GM12878 (cell line): Measurements from ENCODE around the gene LRP5. TPM values are rescaled to one million over a fixed set of nuclear protein-coding genes. Genes with fewer than 3 reads are reported as not detected.
"Not testable (repeated sequence)": the region's sequence is repeated elsewhere in the genome, so short reads cannot be mapped to it uniquely, and the experiment has no call there.

Source experiments
- ATAC-seq: fragments of 200-7000 bp; cut with Tn5 transposase; 3 replicates; pipeline ENCODE4 v1.9.1; 2020; ENCODE audit warnings: mild to moderate bottlenecking, moderate library complexity
- BruUV-seq: library from RNA; stranded (reverse); fragments of 400-500 nt; replicated peaks from 2 replicates; lab custom pipeline; 2021; lab: Mats Ljungman, UMichigan
- CTCF ChIA-PET: fragments of 300-600 bp; sonication (Branson Sonifier 250); formaldehyde crosslinking; extraction: SDS; loops from one replicate; lab custom pipeline; 2021; ENCODE audit warnings: inconsistent platforms; lab: Yijun Ruan, JAX
- POLR2A ChIA-PET: fragments of 350-600 bp; formaldehyde crosslinking; extraction: SDS; loops from one replicate; lab custom pipeline; 2021; ENCODE audit warnings: inconsistent platforms; lab: Charles Lee
- RAD21 ChIA-PET: fragments of 300-600 bp; sonication (Branson Sonifier 250); formaldehyde crosslinking; loops from one replicate; lab custom pipeline; 2023; ENCODE audit warnings: antibody characterized with exemption; ENCODE audit not compliant: unreplicated experiment; lab: Charles Lee
- SMC1A ChIA-PET: fragments of 300-600 bp; sonication (Branson Sonifier 250); formaldehyde crosslinking; loops from one replicate; lab custom pipeline; 2023; ENCODE audit not compliant: unreplicated experiment, uncharacterized antibody; lab: Charles Lee
- DNase-seq: peaks from one replicate; pipeline ENCODE4 v3.0.0-alpha.2; 2011; ENCODE audit warnings: low read depth, low spot score
- FAIRE-seq: peaks from 3 replicates; lab custom pipeline; 2011; peaks lifted over from hg19 to GRCh38; lab: Jason Lieb, UNC
- H2AFZ ChIP-seq: 2 replicates; pipeline ENCODE4 v1.6.0; 2011; ENCODE audit warnings: low read depth, low read length, control low read depth; ENCODE audit not compliant: control insufficient read depth
- H3K27ac ChIP-seq: 2 replicates; pipeline ENCODE4 v1.5.1; 2011; ENCODE audit warnings: control low read depth; ENCODE audit not compliant: control insufficient read depth, insufficient read depth
- H3K27me3 ChIP-seq, 2 experiments: replicated peaks in 1 of 2; 2 replicates each; pipeline versions ENCODE4 v1.6.0 to v1.6.1; 2011; ENCODE audit warnings: low read length in 1 of 2; ENCODE audit not compliant: control insufficient read depth in 2 of 2, insufficient read depth in 2 of 2
- H3K36me3 ChIP-seq, 2 experiments: 2 replicates each; pipeline ENCODE4 v1.5.1; 2011; ENCODE audit warnings: low read length in 1 of 2; ENCODE audit not compliant: control insufficient read depth in 2 of 2, insufficient read depth in 2 of 2
- H3K4me1 ChIP-seq: 2 replicates; pipeline ENCODE4 v1.6.1; 2011; ENCODE audit warnings: mild to moderate bottlenecking, low read length, moderate library complexity, mixed read lengths; ENCODE audit not compliant: control insufficient read depth, insufficient read depth
- H3K4me2 ChIP-seq: 2 replicates; pipeline ENCODE4 v1.6.0; 2011; ENCODE audit warnings: control low read depth; ENCODE audit not compliant: control insufficient read depth, insufficient read depth
- H3K4me3 ChIP-seq: fragments of 200-600 bp; sonication (generic); 2 replicates; pipeline ENCODE4 v1.5.1; 2016
- H3K79me2 ChIP-seq: 2 replicates; pipeline ENCODE4 v1.6.0; 2011; ENCODE audit warnings: low read length; ENCODE audit not compliant: control insufficient read depth, insufficient read depth
- H3K9ac ChIP-seq: 2 replicates; pipeline ENCODE4 v1.8.0; 2011; ENCODE audit warnings: low read length, control low read depth, mixed read lengths; ENCODE audit not compliant: control insufficient read depth, insufficient read depth
- H3K9me3 ChIP-seq: replicated peaks from 3 replicates; pipeline ENCODE4 v1.5.1; 2011; ENCODE audit warnings: mild to moderate bottlenecking, low read length; ENCODE audit not compliant: control insufficient read depth, insufficient read depth
- H4K20me1 ChIP-seq: 2 replicates; pipeline ENCODE4 v1.6.0; 2011; ENCODE audit not compliant: control insufficient read depth, insufficient read depth
- RAD21 ChIP-seq: IDR thresholded peaks from 2 replicates; pipeline ENCODE4 v1.6.1; 2011; ENCODE audit warnings: mild to moderate bottlenecking, low read depth, low read length, moderate library complexity; ENCODE audit not compliant: insufficient read depth
- SMC3 ChIP-seq: IDR thresholded peaks from 2 replicates; pipeline ENCODE4 v1.6.1; 2011; ENCODE audit warnings: low read length, improper control_type of control experiment, borderline replicate concordance
- WGBS: methylation state at CpG from one replicate; pipeline ENCODE4 v1.1.6; 2016; ENCODE audit warnings: low lambda C conversion rate; ENCODE audit not compliant: insufficient replicate concordance, insufficient coverage; ENCODE audit errors: missing lambda C conversion rate; 5-methylcytosine and 5-hydroxymethylcytosine counted together
- in situ Hi-C: fragments of 300-500 bp; cut with MboI; formaldehyde crosslinking; loops from 9 replicates; pipeline ENCODE4 v1.14.3; 2018; ENCODE audit warnings: mixed read lengths
- intact Hi-C: fragments of 100-400 bp; cut with micrococcal nuclease; formaldehyde crosslinking; loops from one replicate; pipeline ENCODE4 v1.14.2; 2022; ENCODE audit not compliant: unreplicated experiment
- polyA plus RNA-seq, 11 experiments: library from polyadenylated mRNA; depleted of rRNA in 4 of 11; unstranded in 6 of 11; stranded (reverse) in 5 of 11; fragments of >200 nt; fragmentation: Nextera tagmentation in 4 of 11; fragmentation: Illumina TruSeq in 1 of 11; extraction: Ambion mirVana in 4 of 11; extraction: Trizol in 1 of 11; gene quantifications; 1 replicate in 1 of 11; 2 replicates in 10 of 11; pipeline versions ENCODE4 v1.2.1 to v1.2.3, GENCODE V29; 2011 to 2016; ENCODE audit warnings: inconsistent platforms in 2 of 11, missing spikeins in 2 of 11, low read depth in 1 of 11
- total RNA-seq, 4 experiments: library from RNA; depleted of rRNA in 3 of 4; stranded (reverse); fragments of >200 nt in 3 of 4; fragmentation: Illumina TruSeq in 1 of 4; extraction: Trizol in 1 of 4; gene quantifications; 2 replicates each; pipeline versions ENCODE4 v1.2.1 to v1.2.3, GENCODE V29; 2013 to 2021
- TF ChIP-seq, protein P1 (sequence below), 3 experiments: IDR thresholded peaks in 2 of 3; conservative IDR thresholded peaks in 1 of 3; 2 replicates each; pipeline ENCODE4 v1.5.1; 2011; ENCODE audit warnings: low read depth in 3 of 3, low read length in 3 of 3, mild to moderate bottlenecking in 3 of 3, control low read depth in 2 of 3, moderate library complexity in 2 of 3, inconsistent platforms in 1 of 3, mixed read lengths in 1 of 3; ENCODE audit not compliant: control insufficient read depth in 2 of 3, insufficient read depth in 1 of 3; ENCODE audit errors: extremely low read depth in 1 of 3
- TF ChIP-seq, protein P2 (sequence below): fragments of 450-650 bp; IDR thresholded peaks from 2 replicates; pipeline ENCODE4 v1.6.1; 2017; ENCODE audit warnings: mild to moderate bottlenecking, low read depth, inconsistent platforms; ENCODE audit not compliant: poor library complexity, severe bottlenecking

The LRP5 gene
- total and polyA plus RNA-seq, 10 of the 15 experiments (the other 5 are each of a cell fraction or from before 2014, with no cell fraction given) = 0.37 to 34.0 (median 6.6) TPM

DNA sequence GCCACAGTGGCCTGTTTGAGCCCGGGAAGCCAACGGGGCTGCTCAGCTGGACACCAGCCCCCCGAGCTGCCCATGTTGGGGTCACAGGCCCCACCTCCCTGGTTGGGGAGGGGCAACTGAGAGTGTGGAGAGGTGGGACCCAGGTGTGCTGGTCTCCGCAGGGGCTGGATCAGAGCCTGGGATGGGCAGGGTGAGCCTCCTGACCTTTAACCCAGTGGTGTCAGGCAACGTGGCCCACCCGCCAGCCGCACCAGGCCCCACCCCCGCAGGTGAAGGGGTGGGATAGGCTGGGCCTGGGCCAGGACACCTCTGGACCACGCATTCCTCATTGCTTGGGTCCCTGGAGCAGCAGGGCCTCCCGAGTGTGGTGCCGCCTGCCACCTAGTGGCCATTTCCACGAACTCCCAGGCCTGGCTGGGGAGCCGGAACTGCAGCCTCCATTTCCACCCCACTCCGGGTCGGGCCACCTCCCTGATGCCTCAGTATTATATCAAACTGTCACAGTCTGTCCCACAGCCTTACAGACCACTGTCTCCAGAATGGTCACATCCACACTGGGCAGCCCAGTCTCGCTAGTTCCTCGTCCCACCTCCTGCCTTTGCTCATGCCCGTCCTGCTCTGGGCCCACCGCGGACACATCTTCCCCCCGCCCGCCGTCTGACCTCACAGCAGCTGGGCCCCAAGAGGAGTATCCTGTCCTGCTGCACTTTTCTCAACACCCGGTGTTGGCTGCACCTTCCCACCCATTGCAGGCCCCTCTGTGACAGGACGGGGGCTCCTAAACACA, 134.8 kb downstream of the LRP5 start (continued):
- peak; percentile 78 for TF ChIP-seq SMC3
- TF ChIP-seq, protein P1, sequence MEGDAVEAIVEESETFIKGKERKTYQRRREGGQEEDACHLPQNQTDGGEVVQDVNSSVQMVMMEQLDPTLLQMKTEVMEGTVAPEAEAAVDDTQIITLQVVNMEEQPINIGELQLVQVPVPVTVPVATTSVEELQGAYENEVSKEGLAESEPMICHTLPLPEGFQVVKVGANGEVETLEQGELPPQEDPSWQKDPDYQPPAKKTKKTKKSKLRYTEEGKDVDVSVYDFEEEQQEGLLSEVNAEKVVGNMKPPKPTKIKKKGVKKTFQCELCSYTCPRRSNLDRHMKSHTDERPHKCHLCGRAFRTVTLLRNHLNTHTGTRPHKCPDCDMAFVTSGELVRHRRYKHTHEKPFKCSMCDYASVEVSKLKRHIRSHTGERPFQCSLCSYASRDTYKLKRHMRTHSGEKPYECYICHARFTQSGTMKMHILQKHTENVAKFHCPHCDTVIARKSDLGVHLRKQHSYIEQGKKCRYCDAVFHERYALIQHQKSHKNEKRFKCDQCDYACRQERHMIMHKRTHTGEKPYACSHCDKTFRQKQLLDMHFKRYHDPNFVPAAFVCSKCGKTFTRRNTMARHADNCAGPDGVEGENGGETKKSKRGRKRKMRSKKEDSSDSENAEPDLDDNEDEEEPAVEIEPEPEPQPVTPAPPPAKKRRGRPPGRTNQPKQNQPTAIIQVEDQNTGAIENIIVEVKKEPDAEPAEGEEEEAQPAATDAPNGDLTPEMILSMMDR (IDR thresholded peaks at IDR 0.05 in 2 of 3, conservative IDR thresholded peaks at IDR 0.05 in 1 of 3; ENCODE audit: control insufficient read depth in 2 of 3, extremely low read depth in 1 of 3, insufficient read depth in 1 of 3, low read depth in 3 of 3, low read length in 3 of 3) = peak; percentile 90 to 95 (median 91)
- peak; percentile 82 for TF ChIP-seq RAD21
- TF ChIP-seq, protein P2, sequence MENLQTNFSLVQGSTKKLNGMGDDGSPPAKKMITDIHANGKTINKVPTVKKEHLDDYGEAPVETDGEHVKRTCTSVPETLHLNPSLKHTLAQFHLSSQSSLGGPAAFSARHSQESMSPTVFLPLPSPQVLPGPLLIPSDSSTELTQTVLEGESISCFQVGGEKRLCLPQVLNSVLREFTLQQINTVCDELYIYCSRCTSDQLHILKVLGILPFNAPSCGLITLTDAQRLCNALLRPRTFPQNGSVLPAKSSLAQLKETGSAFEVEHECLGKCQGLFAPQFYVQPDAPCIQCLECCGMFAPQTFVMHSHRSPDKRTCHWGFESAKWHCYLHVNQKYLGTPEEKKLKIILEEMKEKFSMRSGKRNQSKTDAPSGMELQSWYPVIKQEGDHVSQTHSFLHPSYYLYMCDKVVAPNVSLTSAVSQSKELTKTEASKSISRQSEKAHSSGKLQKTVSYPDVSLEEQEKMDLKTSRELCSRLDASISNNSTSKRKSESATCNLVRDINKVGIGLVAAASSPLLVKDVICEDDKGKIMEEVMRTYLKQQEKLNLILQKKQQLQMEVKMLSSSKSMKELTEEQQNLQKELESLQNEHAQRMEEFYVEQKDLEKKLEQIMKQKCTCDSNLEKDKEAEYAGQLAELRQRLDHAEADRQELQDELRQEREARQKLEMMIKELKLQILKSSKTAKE = no peak
- TF ChIP-seq, all 136 proteins: peak for 9

DNA sequence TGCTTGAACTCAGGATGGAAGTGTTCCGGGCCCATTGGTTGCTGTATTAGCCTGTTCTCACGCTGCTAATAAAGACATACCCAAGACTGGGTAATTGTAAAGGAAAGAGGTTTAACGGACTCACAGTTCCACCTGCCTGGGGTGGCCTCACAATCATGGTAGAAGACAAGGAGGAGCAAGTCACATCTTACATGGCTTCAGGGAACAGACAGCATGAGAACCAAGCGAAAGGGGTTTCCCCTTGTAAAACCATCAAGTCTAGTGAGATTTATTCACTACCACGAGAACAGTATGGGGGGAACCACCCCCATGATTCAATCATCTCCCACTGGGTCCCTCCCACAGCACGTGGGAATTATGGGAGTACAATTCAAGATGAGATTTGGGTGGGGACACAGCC, 135.5 kb downstream of the LRP5 start:
- POLR2A ChIA-PET, H3K4me1 ChIP-seq, DNase-seq, H3K4me3 ChIP-seq, H3K27me3 ChIP-seq, H4K20me1 ChIP-seq, H3K9ac ChIP-seq, RAD21 ChIA-PET, BruUV-seq, H3K79me2 ChIP-seq, H3K36me3 ChIP-seq, in situ Hi-C loops, FAIRE-seq, H2AFZ ChIP-seq, H3K27ac ChIP-seq, H3K4me2 ChIP-seq, ATAC-seq, H3K9me3 ChIP-seq: not testable (repeated sequence)
- SMC1A ChIA-PET = interaction anchor here (0.6 kb wide), 1 partner anchor 10 kb away, joined by 3 read pairs; no protein-coding TSS in a partner anchor
- CTCF ChIA-PET = interaction anchor here (1.2 kb wide), 1 partner anchor 150 kb away, joined by 3 read pairs; no protein-coding TSS in a partner anchor
- 67% methylated on average over 6 of the region's 6 CpGs for WGBS
- intact Hi-C loops = loop anchor here (1.0 to 5.0 kb wide), 3 partner anchors 64 to 191 kb away; no protein-coding TSS in a partner anchor
